ENCODE data around the gene GUCY1A1.

Gene GUCY1A1, protein sequence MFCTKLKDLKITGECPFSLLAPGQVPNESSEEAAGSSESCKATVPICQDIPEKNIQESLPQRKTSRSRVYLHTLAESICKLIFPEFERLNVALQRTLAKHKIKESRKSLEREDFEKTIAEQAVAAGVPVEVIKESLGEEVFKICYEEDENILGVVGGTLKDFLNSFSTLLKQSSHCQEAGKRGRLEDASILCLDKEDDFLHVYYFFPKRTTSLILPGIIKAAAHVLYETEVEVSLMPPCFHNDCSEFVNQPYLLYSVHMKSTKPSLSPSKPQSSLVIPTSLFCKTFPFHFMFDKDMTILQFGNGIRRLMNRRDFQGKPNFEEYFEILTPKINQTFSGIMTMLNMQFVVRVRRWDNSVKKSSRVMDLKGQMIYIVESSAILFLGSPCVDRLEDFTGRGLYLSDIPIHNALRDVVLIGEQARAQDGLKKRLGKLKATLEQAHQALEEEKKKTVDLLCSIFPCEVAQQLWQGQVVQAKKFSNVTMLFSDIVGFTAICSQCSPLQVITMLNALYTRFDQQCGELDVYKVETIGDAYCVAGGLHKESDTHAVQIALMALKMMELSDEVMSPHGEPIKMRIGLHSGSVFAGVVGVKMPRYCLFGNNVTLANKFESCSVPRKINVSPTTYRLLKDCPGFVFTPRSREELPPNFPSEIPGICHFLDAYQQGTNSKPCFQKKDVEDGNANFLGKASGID

DNA sequence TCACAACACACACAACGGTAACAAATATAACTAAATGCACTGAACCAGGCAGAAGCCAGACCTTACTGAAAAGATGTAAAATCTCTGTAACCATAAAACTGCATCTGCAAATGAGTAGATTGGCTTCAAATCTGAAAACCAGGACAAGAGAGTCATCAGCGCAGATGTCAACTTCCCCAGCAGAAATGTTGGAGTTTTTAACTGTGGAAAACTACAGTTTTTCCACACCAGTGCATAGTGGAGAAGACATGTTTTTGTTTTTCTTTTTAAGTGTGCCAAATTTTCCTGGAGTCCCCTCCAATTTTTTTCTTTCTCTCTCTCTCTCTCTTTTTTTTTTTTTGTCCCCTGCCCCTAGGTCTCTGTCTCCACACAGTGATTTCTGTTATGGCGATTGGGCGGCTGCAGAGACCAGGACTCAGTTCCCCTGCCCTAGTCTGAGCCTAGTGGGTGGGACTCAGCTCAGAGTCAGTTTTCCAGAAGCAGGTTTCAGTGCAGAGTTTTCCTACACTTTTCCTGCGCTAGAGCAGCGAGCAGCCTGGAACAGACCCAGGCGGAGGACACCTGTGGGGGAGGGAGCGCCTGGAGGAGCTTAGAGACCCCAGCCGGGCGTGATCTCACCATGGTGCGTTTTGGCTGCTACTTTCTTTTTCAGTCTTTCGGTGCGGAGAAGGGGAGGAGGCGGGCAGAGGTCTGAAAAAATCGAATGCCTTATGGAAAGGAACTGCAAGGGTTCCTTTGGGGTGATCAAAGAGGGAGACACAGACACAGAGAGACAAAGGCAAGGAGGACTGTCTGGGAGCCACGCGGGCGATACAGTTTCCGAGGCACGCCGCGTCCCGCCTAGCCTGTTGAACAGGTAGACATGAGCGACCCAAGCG is at the start of gene GUCY1A1:
GUCY1A1 (plus strand) TSS at position 505 of the 878 bp plus-strand sequence. CDS start 30,020 bp downstream, outside the sequence.
- peaks cover 83% of the 10 kb centered on the region for H3K27me3 ChIP-seq (ENCODE audit: insufficient read depth, low read length)
- no peaks in the 10 kb centered on the region for H3K36me3 ChIP-seq (ENCODE audit: insufficient read depth, low read depth, low read length)
- no peak within 1 kb of the TSS for H3K27ac ChIP-seq (ENCODE audit: low read length)
- no peak within 1 kb of the TSS for H3K9ac ChIP-seq (ENCODE audit: low read depth, low read length)
- H3K4me3 ChIP-seq (ENCODE audit: low read length) = peak within 1 kb of the TSS; percentile 64
- H3K9me3 ChIP-seq (ENCODE audit: insufficient read depth, low read depth, low read length) = no peaks in the 10 kb centered on the region
- H3K4me1 ChIP-seq (ENCODE audit: insufficient read depth, low read length) = peaks cover 5% of the 10 kb centered on the region; the same call in 1 of the 2 replicates

DNA sequence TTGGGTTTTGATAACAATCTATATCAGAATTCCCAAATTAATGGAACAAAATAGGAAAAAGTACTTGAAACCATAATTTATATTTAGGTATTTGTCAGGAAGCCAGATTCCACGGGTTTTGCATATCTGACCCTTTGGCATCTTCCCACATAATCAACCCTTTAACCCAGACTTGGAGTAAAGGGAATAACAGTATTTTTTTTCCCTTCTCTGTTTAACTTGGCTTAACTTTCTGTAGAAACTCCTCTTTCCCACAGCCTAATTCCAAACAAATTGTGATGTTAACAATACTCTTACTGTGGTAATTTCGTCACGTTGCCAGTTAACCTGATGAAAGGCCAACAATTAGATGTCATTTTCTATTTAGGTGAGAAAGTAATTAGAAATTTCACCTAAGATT is 49.4 kb upstream of the GUCY1A1 start:
- no peaks in the 10 kb centered on the region for H3K4me1 ChIP-seq (ENCODE audit: insufficient read depth, low read length)
- H3K9me3 ChIP-seq (ENCODE audit: insufficient read depth, low read depth, low read length) = no peaks in the 10 kb centered on the region
- no peaks in the 10 kb centered on the region for H3K27me3 ChIP-seq (ENCODE audit: insufficient read depth, low read length)
- no peaks in the 10 kb centered on the region for H3K36me3 ChIP-seq (ENCODE audit: insufficient read depth, low read depth, low read length)
- H3K27ac ChIP-seq (ENCODE audit: low read length) = no peak overlapping the region
- H3K9ac ChIP-seq (ENCODE audit: low read depth, low read length) = no peak overlapping the region
- H3K4me3 ChIP-seq (ENCODE audit: low read length) = no peak overlapping the region

DNA sequence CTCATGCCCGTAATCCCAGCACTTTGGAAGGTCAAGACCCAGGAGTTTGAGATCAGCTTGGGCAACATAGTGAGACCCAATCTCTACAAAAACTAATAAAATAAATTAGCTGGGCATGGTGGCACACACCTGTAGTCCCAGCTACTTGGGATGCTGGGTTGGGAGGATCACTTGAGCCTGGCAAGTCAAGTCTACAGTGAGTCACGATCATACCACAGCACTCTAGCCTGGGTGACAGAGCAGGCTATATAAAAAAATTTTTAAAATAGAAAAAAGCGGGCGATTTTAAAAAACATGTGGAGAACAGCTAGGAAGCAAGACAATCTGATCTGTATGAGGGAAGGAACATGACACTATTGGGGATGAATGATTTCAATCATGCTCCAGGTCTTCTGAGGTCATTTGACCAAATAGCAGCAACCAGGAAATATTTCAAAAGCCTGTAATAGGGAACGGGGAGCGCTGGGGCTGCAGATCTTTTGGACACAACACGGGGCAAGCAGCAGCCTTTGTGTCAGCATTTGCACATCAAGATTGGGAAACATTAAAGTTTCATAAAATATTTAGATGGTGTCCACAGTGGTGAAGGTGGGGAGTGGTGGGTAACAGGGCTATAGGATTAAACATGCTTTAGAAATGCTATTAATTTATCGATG is 48.3 kb upstream of the GUCY1A1 start:
- H3K27me3 ChIP-seq (ENCODE audit: insufficient read depth, low read length) = no peaks in the 10 kb centered on the region
- no peaks in the 10 kb centered on the region for H3K9me3 ChIP-seq (ENCODE audit: insufficient read depth, low read depth, low read length)
- H3K4me1 ChIP-seq (ENCODE audit: insufficient read depth, low read length) = no peaks in the 10 kb centered on the region
- H3K4me3 ChIP-seq (ENCODE audit: low read length) = no peak overlapping the region
- H3K36me3 ChIP-seq (ENCODE audit: insufficient read depth, low read depth, low read length) = no peaks in the 10 kb centered on the region
- H3K9ac ChIP-seq (ENCODE audit: low read depth, low read length) = no peak overlapping the region
- no peak overlapping the region for H3K27ac ChIP-seq (ENCODE audit: low read length)

DNA sequence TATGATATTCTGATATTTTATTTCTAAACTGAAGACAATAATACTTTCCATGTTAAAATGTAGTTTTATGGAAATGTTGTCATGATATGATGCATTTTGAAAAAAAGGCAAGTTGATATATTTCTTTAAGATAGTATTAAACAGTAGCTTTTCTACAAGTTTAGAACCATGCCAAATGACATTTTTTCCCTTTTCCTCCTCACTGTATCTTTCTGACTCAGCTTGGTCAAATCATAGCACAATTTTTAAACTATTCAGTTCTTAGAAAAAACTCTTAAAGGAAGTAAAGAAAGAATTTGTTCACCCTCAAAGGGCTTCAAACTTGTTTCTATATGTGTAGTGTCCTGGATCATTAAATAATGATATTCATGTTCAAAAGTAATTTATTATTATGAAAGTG is 46.0 kb upstream of the GUCY1A1 start:
- no peaks in the 10 kb centered on the region for H3K27me3 ChIP-seq (ENCODE audit: insufficient read depth, low read length)
- H3K9me3 ChIP-seq (ENCODE audit: insufficient read depth, low read depth, low read length) = no peaks in the 10 kb centered on the region
- H3K9ac ChIP-seq (ENCODE audit: low read depth, low read length) = no peak overlapping the region
- H3K4me1 ChIP-seq (ENCODE audit: insufficient read depth, low read length) = no peaks in the 10 kb centered on the region
- no peaks in the 10 kb centered on the region for H3K36me3 ChIP-seq (ENCODE audit: insufficient read depth, low read depth, low read length)
- no peak overlapping the region for H3K4me3 ChIP-seq (ENCODE audit: low read length)
- no peak overlapping the region for H3K27ac ChIP-seq (ENCODE audit: low read length)

DNA sequence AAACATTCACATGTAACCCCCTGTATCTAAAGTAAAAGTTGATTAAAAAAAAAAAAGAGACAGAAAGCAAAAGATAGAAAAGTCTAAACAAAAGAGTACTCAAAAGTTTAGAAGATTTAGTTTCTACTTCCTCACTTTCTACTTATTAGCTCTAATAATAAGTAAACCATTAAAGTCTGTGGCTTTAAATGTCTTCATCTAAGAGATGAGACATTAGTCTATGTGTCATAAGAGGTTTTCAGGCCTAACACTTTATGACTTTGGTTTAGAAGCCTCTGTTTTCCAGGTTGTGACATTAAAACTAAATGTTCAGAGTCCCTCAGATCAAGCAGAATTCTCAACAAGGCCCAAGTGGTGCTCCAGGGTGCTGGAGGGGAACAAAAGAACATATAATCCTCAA is 42.2 kb upstream of the GUCY1A1 start:
- Histone ChIP-seq H3K27ac (ENCODE audit: low read length) (no peak overlapping the region), H3K9me3 (ENCODE audit: insufficient read depth, low read depth, low read length) (no peaks in the 10 kb centered on the region), H3K27me3 (ENCODE audit: insufficient read depth, low read length) (no peaks in the 10 kb centered on the region), H3K4me1 (ENCODE audit: insufficient read depth, low read length) (no peaks in the 10 kb centered on the region), H3K9ac (ENCODE audit: low read depth, low read length) (no peak overlapping the region), H3K36me3 (ENCODE audit: insufficient read depth, low read depth, low read length) (no peaks in the 10 kb centered on the region), H3K4me3 (ENCODE audit: low read length) (no peak overlapping the region)

DNA sequence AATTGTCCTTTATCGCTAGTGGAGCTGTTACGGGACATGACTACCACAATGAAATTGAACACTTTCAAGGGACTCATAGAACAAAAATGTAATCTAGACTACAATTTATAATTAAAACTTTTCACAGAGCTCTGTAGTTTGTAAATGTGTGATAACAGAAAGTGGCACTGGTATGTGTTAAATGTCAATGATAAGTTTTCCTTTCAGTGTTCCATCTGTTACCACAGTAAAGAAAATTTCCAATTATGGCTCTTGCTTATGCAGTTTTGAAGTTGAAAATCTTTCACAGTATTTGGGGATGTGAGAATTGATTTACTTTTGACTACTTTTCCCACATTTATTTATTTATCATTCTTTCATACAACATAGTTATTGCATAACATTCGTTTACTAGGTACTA is 40.1 kb upstream of the GUCY1A1 start:
- Histone ChIP-seq H3K36me3 (ENCODE audit: insufficient read depth, low read depth, low read length) (no peaks in the 10 kb centered on the region), H3K27me3 (ENCODE audit: insufficient read depth, low read length) (no peaks in the 10 kb centered on the region), H3K4me1 (ENCODE audit: insufficient read depth, low read length) (no peaks in the 10 kb centered on the region), H3K9ac (ENCODE audit: low read depth, low read length) (no peak overlapping the region), H3K27ac (ENCODE audit: low read length) (no peak overlapping the region), H3K9me3 (ENCODE audit: insufficient read depth, low read depth, low read length) (no peaks in the 10 kb centered on the region), H3K4me3 (ENCODE audit: low read length) (no peak overlapping the region)

DNA sequence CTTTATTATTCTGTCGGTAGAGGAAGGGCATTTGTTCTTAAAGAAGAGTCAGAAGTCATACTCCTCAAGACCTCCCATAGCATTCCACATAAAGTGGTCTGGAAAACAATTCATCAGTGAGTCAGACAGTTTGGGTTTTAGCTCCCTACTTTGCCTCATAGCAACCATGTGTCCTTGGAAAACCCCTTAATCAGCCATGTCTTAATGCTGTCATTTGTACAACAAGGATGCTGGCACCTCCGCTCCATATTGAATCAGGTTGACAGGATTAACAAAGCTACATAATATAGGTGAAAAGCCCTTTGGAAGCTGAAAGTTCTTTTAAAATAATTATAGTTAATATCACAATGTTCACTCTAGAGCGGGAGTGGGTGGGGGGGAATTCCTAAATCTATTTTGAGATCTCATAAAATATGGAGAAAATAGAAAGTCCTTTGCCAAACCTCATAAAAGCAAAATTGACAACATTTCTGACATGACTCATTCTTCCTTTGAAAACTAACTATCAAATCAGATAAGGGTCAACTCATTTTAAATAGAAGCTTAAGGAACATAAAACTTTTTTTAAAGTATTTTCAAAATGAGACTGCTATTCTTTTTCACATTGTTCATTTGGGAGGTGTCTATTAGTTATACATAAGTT is 37.3 kb upstream of the GUCY1A1 start:
- H3K27ac ChIP-seq (ENCODE audit: low read length) = no peak overlapping the region
- H3K4me3 ChIP-seq (ENCODE audit: low read length) = no peak overlapping the region
- no peaks in the 10 kb centered on the region for H3K36me3 ChIP-seq (ENCODE audit: insufficient read depth, low read depth, low read length)
- H3K4me1 ChIP-seq (ENCODE audit: insufficient read depth, low read length) = no peaks in the 10 kb centered on the region
- no peak overlapping the region for H3K9ac ChIP-seq (ENCODE audit: low read depth, low read length)
- H3K27me3 ChIP-seq (ENCODE audit: insufficient read depth, low read length) = no peaks in the 10 kb centered on the region
- H3K9me3 ChIP-seq (ENCODE audit: insufficient read depth, low read depth, low read length) = no peaks in the 10 kb centered on the region

DNA sequence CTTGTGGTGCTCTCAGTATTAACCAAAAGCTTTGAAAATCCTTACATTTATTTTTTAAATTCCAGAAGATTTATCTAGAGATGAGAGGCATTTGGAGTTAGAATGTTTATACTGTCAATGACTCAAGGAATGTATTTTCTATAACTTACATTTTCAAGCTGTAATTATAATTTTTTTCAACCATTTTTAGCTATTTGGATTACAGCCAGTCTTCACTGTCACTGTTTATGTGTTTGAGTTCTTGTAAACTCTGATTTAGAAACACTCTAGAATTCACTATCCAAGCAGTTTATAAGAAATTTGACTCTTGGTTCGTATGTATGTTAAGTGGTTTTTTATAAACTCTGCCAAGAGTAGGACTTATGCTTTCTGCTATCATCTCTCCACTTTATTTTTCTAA is 36.7 kb upstream of the GUCY1A1 start:
- Histone ChIP-seq H3K4me1 (ENCODE audit: insufficient read depth, low read length) (no peaks in the 10 kb centered on the region), H3K36me3 (ENCODE audit: insufficient read depth, low read depth, low read length) (no peaks in the 10 kb centered on the region), H3K9ac (ENCODE audit: low read depth, low read length) (no peak overlapping the region)

DNA sequence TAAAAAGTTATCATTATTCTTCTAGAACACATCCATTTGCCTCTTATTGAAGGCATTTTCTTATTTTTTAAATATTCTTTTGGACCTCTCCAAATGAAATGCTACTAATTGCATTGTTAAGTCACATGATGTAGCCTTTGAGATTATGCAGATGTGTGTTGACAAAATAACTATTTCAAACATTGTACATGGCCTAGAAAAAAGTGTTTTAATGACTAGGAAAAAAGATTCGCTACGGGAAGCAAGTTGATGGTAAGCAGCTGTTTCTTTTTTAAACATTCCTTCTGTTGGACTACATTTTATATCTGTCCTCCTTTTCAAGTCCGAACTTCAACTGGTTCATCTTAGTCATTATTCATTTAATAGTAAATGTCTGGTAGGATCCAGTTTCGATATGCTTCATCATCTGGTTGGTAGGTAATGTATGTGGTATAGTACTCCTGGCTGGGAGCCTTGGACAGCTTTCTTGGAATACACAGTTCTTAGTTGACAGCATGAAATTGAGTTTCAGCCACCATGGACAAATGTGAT is 34.3 kb upstream of the GUCY1A1 start:
- Histone ChIP-seq H3K4me3 (ENCODE audit: low read length) (no peak overlapping the region), H3K36me3 (ENCODE audit: insufficient read depth, low read depth, low read length) (no peaks in the 10 kb centered on the region), H3K27ac (ENCODE audit: low read length) (no peak overlapping the region), H3K9ac (ENCODE audit: low read depth, low read length) (no peak overlapping the region), H3K4me1 (ENCODE audit: insufficient read depth, low read length) (no peaks in the 10 kb centered on the region), H3K27me3 (ENCODE audit: insufficient read depth, low read length) (no peaks in the 10 kb centered on the region), H3K9me3 (ENCODE audit: insufficient read depth, low read depth, low read length) (no peaks in the 10 kb centered on the region)

More for the DNA sequence above, 36.7 kb upstream of the GUCY1A1 start:
- no peaks in the 10 kb centered on the region for H3K9me3 ChIP-seq (ENCODE audit: insufficient read depth, low read depth, low read length)
- H3K4me3 ChIP-seq (ENCODE audit: low read length) = no peak overlapping the region
- H3K27me3 ChIP-seq (ENCODE audit: insufficient read depth, low read length) = no peaks in the 10 kb centered on the region
- H3K27ac ChIP-seq (ENCODE audit: low read length) = no peak overlapping the region

DNA sequence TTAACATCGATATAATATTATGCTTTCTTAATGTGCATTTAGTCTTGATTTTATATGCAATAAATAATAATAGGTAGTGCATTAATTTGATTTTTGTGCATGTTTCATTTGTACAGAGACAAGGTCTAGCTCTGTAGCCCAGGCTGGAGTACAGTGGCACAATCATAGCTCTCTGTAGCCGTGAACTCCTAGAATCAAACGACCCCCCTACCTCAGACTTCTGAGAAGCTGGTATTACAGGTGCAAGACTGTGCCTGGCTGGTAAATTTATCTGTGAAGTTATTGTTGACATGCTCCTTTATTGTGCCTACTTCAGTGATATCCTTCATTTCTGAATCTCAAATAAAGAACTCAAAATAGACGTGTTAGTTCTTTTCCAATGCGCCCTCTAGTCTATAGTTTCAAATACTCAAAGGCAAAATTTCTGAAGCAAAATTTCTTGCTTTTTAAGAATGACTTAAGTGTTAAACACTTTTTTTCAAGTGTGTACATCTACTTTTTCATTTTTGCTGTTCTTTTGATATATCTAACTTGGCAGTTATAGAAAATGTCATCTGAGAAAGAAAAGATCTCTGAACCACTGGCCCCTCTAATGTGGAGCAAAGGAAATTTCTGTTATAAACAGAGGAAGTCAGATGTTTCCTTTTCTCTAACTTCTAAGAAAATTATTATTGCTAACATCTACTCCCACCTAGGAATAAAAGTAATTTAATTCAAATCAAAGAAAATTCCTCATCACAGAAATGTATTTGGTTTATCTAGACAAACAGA is 28.3 kb upstream of the GUCY1A1 start:
- no peaks in the 10 kb centered on the region for H3K4me1 ChIP-seq (ENCODE audit: insufficient read depth, low read length)
- H3K36me3 ChIP-seq (ENCODE audit: insufficient read depth, low read depth, low read length) = no peaks in the 10 kb centered on the region
- H3K4me3 ChIP-seq (ENCODE audit: low read length) = no peak overlapping the region
- no peaks in the 10 kb centered on the region for H3K9me3 ChIP-seq (ENCODE audit: insufficient read depth, low read depth, low read length)
- no peaks in the 10 kb centered on the region for H3K27me3 ChIP-seq (ENCODE audit: insufficient read depth, low read length)
- no peak overlapping the region for H3K9ac ChIP-seq (ENCODE audit: low read depth, low read length)
- H3K27ac ChIP-seq (ENCODE audit: low read length) = no peak overlapping the region
